WTC11 (cell line): Measurements from ENCODE around the gene GATAD2A.
"Not testable (repeated sequence)": the region's sequence is repeated elsewhere in the genome, so short reads cannot be mapped to it uniquely, and the experiment has no call there.

Experiments
- CREB1 ChIP-seq: sonication (generic); formaldehyde crosslinking; IDR thresholded peaks from 2 replicates; pipeline ENCODE4 v1.8.0; 2023; ENCODE audit warnings: mild to moderate bottlenecking, missing genetic modification reagents
- USF2 ChIP-seq: sonication (generic); formaldehyde crosslinking; IDR thresholded peaks from 2 replicates; pipeline ENCODE4 v1.8.1; 2023; ENCODE audit warnings: mild to moderate bottlenecking, missing genetic modification reagents, moderate library complexity
- ZNF423 ChIP-seq: fragments of 250-450 bp; sonication (Bioruptor Pico); IDR thresholded peaks from 2 replicates; pipeline ENCODE4 v2.1.2; 2022; ENCODE audit warnings: mild to moderate bottlenecking, moderate library complexity
- TF ChIP-seq, protein P1 (sequence below): fragments of 200-600 bp; IDR thresholded peaks from 2 replicates; pipeline ENCODE4 v1.8.0; 2022; ENCODE audit warnings: antibody characterized with exemption
- TF ChIP-seq, protein P2 (sequence below): sonication (generic); formaldehyde crosslinking; IDR thresholded peaks from 2 replicates; pipeline ENCODE4 v1.8.1; 2022; ENCODE audit warnings: low read depth, missing genetic modification reagents, borderline replicate concordance

- TF ChIP-seq, protein P1, sequence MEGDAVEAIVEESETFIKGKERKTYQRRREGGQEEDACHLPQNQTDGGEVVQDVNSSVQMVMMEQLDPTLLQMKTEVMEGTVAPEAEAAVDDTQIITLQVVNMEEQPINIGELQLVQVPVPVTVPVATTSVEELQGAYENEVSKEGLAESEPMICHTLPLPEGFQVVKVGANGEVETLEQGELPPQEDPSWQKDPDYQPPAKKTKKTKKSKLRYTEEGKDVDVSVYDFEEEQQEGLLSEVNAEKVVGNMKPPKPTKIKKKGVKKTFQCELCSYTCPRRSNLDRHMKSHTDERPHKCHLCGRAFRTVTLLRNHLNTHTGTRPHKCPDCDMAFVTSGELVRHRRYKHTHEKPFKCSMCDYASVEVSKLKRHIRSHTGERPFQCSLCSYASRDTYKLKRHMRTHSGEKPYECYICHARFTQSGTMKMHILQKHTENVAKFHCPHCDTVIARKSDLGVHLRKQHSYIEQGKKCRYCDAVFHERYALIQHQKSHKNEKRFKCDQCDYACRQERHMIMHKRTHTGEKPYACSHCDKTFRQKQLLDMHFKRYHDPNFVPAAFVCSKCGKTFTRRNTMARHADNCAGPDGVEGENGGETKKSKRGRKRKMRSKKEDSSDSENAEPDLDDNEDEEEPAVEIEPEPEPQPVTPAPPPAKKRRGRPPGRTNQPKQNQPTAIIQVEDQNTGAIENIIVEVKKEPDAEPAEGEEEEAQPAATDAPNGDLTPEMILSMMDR: not testable (repeated sequence)
- not testable (repeated sequence) for TF ChIP-seq USF2, CREB1, ZNF423 (CRISPR knock-in tag)
- TF ChIP-seq, protein P2, sequence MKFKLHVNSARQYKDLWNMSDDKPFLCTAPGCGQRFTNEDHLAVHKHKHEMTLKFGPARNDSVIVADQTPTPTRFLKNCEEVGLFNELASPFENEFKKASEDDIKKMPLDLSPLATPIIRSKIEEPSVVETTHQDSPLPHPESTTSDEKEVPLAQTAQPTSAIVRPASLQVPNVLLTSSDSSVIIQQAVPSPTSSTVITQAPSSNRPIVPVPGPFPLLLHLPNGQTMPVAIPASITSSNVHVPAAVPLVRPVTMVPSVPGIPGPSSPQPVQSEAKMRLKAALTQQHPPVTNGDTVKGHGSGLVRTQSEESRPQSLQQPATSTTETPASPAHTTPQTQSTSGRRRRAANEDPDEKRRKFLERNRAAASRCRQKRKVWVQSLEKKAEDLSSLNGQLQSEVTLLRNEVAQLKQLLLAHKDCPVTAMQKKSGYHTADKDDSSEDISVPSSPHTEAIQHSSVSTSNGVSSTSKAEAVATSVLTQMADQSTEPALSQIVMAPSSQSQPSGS (CRISPR knock-in tag): not testable (repeated sequence)
These were observed 11.1 kb upstream of the GATAD2A start for GRCh38 chr19:19394333-19394732.
